Epidermal melanocyte (primary cell): Measurements from ENCODE around the gene CEBPE.

Experiments used
- DNase-seq: peaks from one replicate; pipeline ENCODE4 v3.0.0; 2011; ENCODE audit warnings: low spot score; ENCODE audit not compliant: insufficient read length

Gene CEBPE

GRCh38 chr14:23118506-23119362 lies at the start of gene CEBPE:
CEBPE (minus strand) TSS chr14:23119255; CDS start chr14:23119091, 164 bp downstream.
- no peak for DNase-seq

GRCh38 chr14:23168246-23168645 lies 49.2 kb upstream of the CEBPE start:
- DNase-seq, result no peak

- no peak for DNase-seq
Measured at GRCh38 chr14:23167116-23167847, 48.2 kb upstream of the CEBPE start.

GRCh38 chr14:23164949-23165348 lies 45.9 kb upstream of the CEBPE start:
- DNase-seq, result no peak

- DNase-seq, result no peak
Measured at GRCh38 chr14:23164250-23164649, 45.2 kb upstream of the CEBPE start.

- no peak for DNase-seq
Measured at GRCh38 chr14:23163830-23164229, 44.8 kb upstream of the CEBPE start.

- no peak for DNase-seq
Measured at GRCh38 chr14:23162800-23163199, 43.7 kb upstream of the CEBPE start.

GRCh38 chr14:23162005-23162404 lies 43.0 kb upstream of the CEBPE start:
- DNase-seq, result no peak

GRCh38 chr14:23160924-23161522 lies 42.0 kb upstream of the CEBPE start:
- DNase-seq, result no peak

GRCh38 chr14:23159532-23159931 lies 40.5 kb upstream of the CEBPE start:
- DNase-seq, result no peak

GRCh38 chr14:23158779-23159178 lies 39.7 kb upstream of the CEBPE start:
- DNase-seq, result no peak

GRCh38 chr14:23154964-23155587 lies 36.0 kb upstream of the CEBPE start:
- DNase-seq, result peak; percentile 75

GRCh38 chr14:23153851-23154796 lies 35.1 kb upstream of the CEBPE start:
- DNase-seq, result peak; percentile 63

- no peak for DNase-seq
Measured at GRCh38 chr14:23151342-23151741, 32.3 kb upstream of the CEBPE start.

GRCh38 chr14:23149745-23150144 lies 30.7 kb upstream of the CEBPE start:
- no peak for DNase-seq

- DNase-seq, result no peak
Measured at GRCh38 chr14:23148591-23149249, 29.7 kb upstream of the CEBPE start.

- no peak for DNase-seq
Measured at GRCh38 chr14:23147676-23148075, 28.6 kb upstream of the CEBPE start.

- DNase-seq, result no peak
Measured at GRCh38 chr14:23146980-23147379, 27.9 kb upstream of the CEBPE start.

GRCh38 chr14:23146351-23146910 lies 27.4 kb upstream of the CEBPE start:
- DNase-seq, result no peak
